MM.1S (cell line): ENCODE measurements around the gene ERCC4.

Experiments used
- DNase-seq: peaks from one replicate; pipeline ENCODE4 v3.0.0-alpha.2; 2015
- H2AFZ ChIP-seq: fragments of 300-600 bp; sonication (generic); 2 replicates; pipeline ENCODE4 v1.6.0; 2016; ENCODE audit warnings: antibody characterized with exemption, low read length
- H3F3A ChIP-seq: fragments of 300-600 bp; sonication (generic); 2 replicates; pipeline ENCODE4 v1.6.1; 2016; ENCODE audit warnings: mild to moderate bottlenecking, antibody characterized with exemption, low read length, moderate library complexity, mixed read lengths; ENCODE audit not compliant: insufficient read depth
- H3K27ac ChIP-seq: fragments of 300-600 bp; sonication (generic); 2 replicates; pipeline ENCODE4 v1.5.1; 2016; ENCODE audit warnings: mild to moderate bottlenecking, low read length
- H3K27me3 ChIP-seq: fragments of 300-600 bp; sonication (generic); replicated peaks from 2 replicates; pipeline ENCODE4 v1.6.0; 2016; ENCODE audit warnings: low read length; ENCODE audit not compliant: insufficient read depth
- H3K36me3 ChIP-seq: fragments of 300-600 bp; sonication (generic); replicated peaks from 2 replicates; pipeline ENCODE4 v1.6.1; 2016; ENCODE audit warnings: mild to moderate bottlenecking, low read length, mixed read lengths; ENCODE audit not compliant: insufficient read depth
- H3K4me1 ChIP-seq: fragments of 300-600 bp; sonication (generic); 2 replicates; pipeline ENCODE4 v1.6.1; 2016; ENCODE audit warnings: low read length, mixed read lengths
- H3K4me2 ChIP-seq: fragments of 300-600 bp; sonication (generic); 2 replicates; pipeline ENCODE4 v1.6.0; 2016; ENCODE audit warnings: low read depth, low read length
- H3K4me3 ChIP-seq: fragments of 300-600 bp; sonication (generic); 2 replicates; pipeline ENCODE4 v1.5.1; 2016; ENCODE audit warnings: low read length, mixed read lengths
- H3K79me2 ChIP-seq: fragments of 300-600 bp; sonication (generic); 2 replicates; pipeline ENCODE4 v1.6.1; 2016; ENCODE audit warnings: mixed run types, low read length, mixed read lengths
- H3K9ac ChIP-seq: fragments of 300-600 bp; sonication (generic); 2 replicates; pipeline ENCODE4 v1.6.1; 2016; ENCODE audit warnings: low read length, mixed read lengths
- H3K9me2 ChIP-seq: fragments of 300-600 bp; sonication (generic); replicated peaks from 2 replicates; pipeline ENCODE4 v1.6.1; 2016; ENCODE audit warnings: mild to moderate bottlenecking, low read length, mixed read lengths; ENCODE audit not compliant: insufficient read depth
- H3K9me3 ChIP-seq: fragments of 300-600 bp; sonication (generic); replicated peaks from 2 replicates; pipeline ENCODE4 v1.6.1; 2016; ENCODE audit warnings: mild to moderate bottlenecking, low read length, mixed read lengths; ENCODE audit not compliant: insufficient read depth
- H4K20me1 ChIP-seq: fragments of 300-600 bp; sonication (generic); 2 replicates; pipeline ENCODE4 v1.6.1; 2016; ENCODE audit warnings: mild to moderate bottlenecking, low read length, moderate library complexity, mixed read lengths; ENCODE audit not compliant: insufficient read depth
- CTCF ChIP-seq: fragments of 300-600 bp; sonication (generic); IDR thresholded peaks from 2 replicates; pipeline ENCODE4 v1.5.1; 2016; ENCODE audit warnings: antibody characterized with exemption, low read length, mixed read lengths
- EZH2 ChIP-seq: fragments of 300-600 bp; sonication (generic); optimal IDR thresholded peaks from 2 replicates; pipeline ENCODE3; 2017; ENCODE audit warnings: low read depth, mild to moderate bottlenecking, antibody characterized with exemption, low read length, mixed read lengths
- EZH2phosphoT487 ChIP-seq: fragments of 300-600 bp; sonication (generic); IDR thresholded peaks from 2 replicates; pipeline ENCODE4 v1.6.1; 2018; ENCODE audit warnings: antibody characterized with exemption, low read length

Gene ERCC4

GRCh38 chr16:13953501-13953900, 33.5 kb downstream of the ERCC4 start:
- Histone ChIP-seq H3K36me3 (no peaks in the 10 kb centered on the region), H2AFZ (no peak overlapping the region), H3K9me3 (no peaks in the 10 kb centered on the region), H4K20me1 (no peaks in the 10 kb centered on the region), H3K27ac (no peak overlapping the region), H3K79me2 (no peaks in the 10 kb centered on the region), H3K9ac (no peak overlapping the region), H3F3A (peaks cover 10% of the 10 kb centered on the region), H3K27me3 (no peaks in the 10 kb centered on the region), H3K4me3 (no peak overlapping the region), H3K4me2 (no peak overlapping the region), H3K9me2 (no peaks in the 10 kb centered on the region), H3K4me1 (peaks cover 22% of the 10 kb centered on the region)
- TF ChIP-seq EZH2phosphoT487 (no peak), EZH2 (no peak), CTCF (no peak)
- DNase-seq, result no peak

GRCh38 chr16:13956635-13957196, 36.8 kb downstream of the ERCC4 start:
- Histone ChIP-seq H3K9me2 (no peaks in the 10 kb centered on the region), H3K4me1 (peaks cover 23% of the 10 kb centered on the region), H3K79me2 (no peaks in the 10 kb centered on the region), H3K27me3 (no peaks in the 10 kb centered on the region), H3K9me3 (no peaks in the 10 kb centered on the region), H3K4me2 (peak overlapping the region; percentile 75), H3K4me3 (peak overlapping the region; percentile 49), H3K9ac (peak overlapping the region; percentile 48; the same call in 1 of the 2 replicates), H4K20me1 (no peaks in the 10 kb centered on the region), H3F3A (peaks cover 10% of the 10 kb centered on the region), H2AFZ (peak overlapping the region; percentile 66), H3K36me3 (no peaks in the 10 kb centered on the region), H3K27ac (peak overlapping the region; percentile 74; the same call in 1 of the 2 replicates)
- no peak for TF ChIP-seq EZH2phosphoT487
- TF ChIP-seq EZH2, result no peak
- TF ChIP-seq CTCF, result no peak
- no peak for DNase-seq

GRCh38 chr16:13957197-13958078, 37.5 kb downstream of the ERCC4 start:
- Histone ChIP-seq H3K9me2 (no peaks in the 10 kb centered on the region), H3K27ac (peak overlapping the region; percentile 74), H3K36me3 (no peaks in the 10 kb centered on the region), H4K20me1 (no peaks in the 10 kb centered on the region), H3K9me3 (no peaks in the 10 kb centered on the region), H2AFZ (peak overlapping the region; percentile 66), H3K4me2 (peak overlapping the region; percentile 75), H3K4me3 (peak overlapping the region; percentile 49), H3K27me3 (no peaks in the 10 kb centered on the region), H3K79me2 (no peaks in the 10 kb centered on the region), H3K4me1 (peaks cover 23% of the 10 kb centered on the region), H3K9ac (peak overlapping the region; percentile 48), H3F3A (peaks cover 10% of the 10 kb centered on the region)
- no peak for TF ChIP-seq CTCF
- no peak for TF ChIP-seq EZH2
- TF ChIP-seq EZH2phosphoT487, result no peak
- DNase-seq, result peak; percentile 80
